OCI-LY3 (cell line): Measurements from ENCODE around the gene NEB.
"Not testable (repeated sequence)": the region's sequence is repeated elsewhere in the genome, so short reads cannot be mapped to it uniquely, and the experiment has no call there.

Experiments used
- EZH2phosphoT487 ChIP-seq: fragments of 200-600 bp; shearing (Covaris generic); IDR thresholded peaks from 2 replicates; pipeline ENCODE4 v1.6.1; 2018; ENCODE audit warnings: antibody characterized with exemption, mixed run types, low read depth
- TF ChIP-seq, protein P1 (sequence below): fragments of 200-600, 300-600 bp; sonication (generic); IDR thresholded peaks from 2 replicates; pipeline ENCODE4 v1.5.1; 2014; ENCODE audit warnings: antibody characterized with exemption, low read length, low read depth

DNA sequence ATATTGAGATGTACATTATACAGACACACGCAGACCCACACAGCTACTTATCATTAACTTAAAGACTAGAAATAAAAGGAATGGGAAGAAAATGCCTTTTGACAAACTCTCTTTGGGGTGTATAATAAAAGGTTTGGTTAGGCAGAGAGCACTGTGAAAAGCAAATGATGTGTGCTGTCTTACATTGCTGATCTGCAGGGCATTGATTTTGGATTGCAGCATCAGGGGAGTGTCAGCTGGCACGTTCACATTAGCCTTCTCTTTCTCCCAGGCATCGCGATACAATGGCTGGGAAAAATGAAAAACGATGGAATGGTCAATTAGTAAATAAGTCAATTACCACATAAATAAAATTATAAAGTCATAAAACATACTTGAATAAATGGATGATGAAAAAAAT lies 153.0 kb downstream of the NEB start:
- TF ChIP-seq, protein P1, sequence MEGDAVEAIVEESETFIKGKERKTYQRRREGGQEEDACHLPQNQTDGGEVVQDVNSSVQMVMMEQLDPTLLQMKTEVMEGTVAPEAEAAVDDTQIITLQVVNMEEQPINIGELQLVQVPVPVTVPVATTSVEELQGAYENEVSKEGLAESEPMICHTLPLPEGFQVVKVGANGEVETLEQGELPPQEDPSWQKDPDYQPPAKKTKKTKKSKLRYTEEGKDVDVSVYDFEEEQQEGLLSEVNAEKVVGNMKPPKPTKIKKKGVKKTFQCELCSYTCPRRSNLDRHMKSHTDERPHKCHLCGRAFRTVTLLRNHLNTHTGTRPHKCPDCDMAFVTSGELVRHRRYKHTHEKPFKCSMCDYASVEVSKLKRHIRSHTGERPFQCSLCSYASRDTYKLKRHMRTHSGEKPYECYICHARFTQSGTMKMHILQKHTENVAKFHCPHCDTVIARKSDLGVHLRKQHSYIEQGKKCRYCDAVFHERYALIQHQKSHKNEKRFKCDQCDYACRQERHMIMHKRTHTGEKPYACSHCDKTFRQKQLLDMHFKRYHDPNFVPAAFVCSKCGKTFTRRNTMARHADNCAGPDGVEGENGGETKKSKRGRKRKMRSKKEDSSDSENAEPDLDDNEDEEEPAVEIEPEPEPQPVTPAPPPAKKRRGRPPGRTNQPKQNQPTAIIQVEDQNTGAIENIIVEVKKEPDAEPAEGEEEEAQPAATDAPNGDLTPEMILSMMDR, result not testable (repeated sequence)
- TF ChIP-seq EZH2phosphoT487, result not testable (repeated sequence)
